Hepatocyte (in vitro differentiated cells): Measurements from ENCODE around the gene GLP2R. TPM values are rescaled to one million over a fixed set of nuclear protein-coding genes. Genes with fewer than 3 reads are reported as not detected.

ENCODE experiments used
- DNase-seq: peaks from one replicate; pipeline ENCODE4 v3.0.0-alpha.2; 2016; ENCODE audit warnings: low spot score
- H2AFZ ChIP-seq: fragments of 200-600 bp; sonication (generic); 2 replicates; pipeline ENCODE4 v1.6.0; 2016; ENCODE audit warnings: antibody characterized with exemption, mild to moderate bottlenecking
- H3K27ac ChIP-seq: fragments of 200-600 bp; sonication (generic); 2 replicates; pipeline ENCODE4 v1.5.1; 2016; ENCODE audit warnings: mild to moderate bottlenecking
- H3K27me3 ChIP-seq: fragments of 200-600 bp; sonication (generic); 2 replicates; pipeline ENCODE4 v1.6.1; 2016
- H3K36me3 ChIP-seq: fragments of 200-600 bp; sonication (generic); replicated peaks from 2 replicates; pipeline ENCODE4 v1.5.1; 2016; ENCODE audit warnings: low read depth; ENCODE audit not compliant: insufficient read depth
- H3K4me1 ChIP-seq: fragments of 200-600 bp; sonication (generic); 2 replicates; pipeline ENCODE4 v1.5.1; 2016; ENCODE audit warnings: mild to moderate bottlenecking, moderate library complexity; ENCODE audit not compliant: insufficient read depth
- H3K4me2 ChIP-seq: fragments of 200-600 bp; sonication (generic); 2 replicates; pipeline ENCODE4 v1.6.0; 2016
- H3K4me3 ChIP-seq: fragments of 200-600 bp; sonication (generic); 2 replicates; pipeline ENCODE4 v1.5.1; 2016; ENCODE audit warnings: mild to moderate bottlenecking
- H3K79me2 ChIP-seq: fragments of 200-600 bp; sonication (generic); 2 replicates; pipeline ENCODE4 v1.6.0; 2017; ENCODE audit warnings: mild to moderate bottlenecking
- H3K9me2 ChIP-seq: fragments of 200-600 bp; sonication (generic); replicated peaks from 2 replicates; pipeline ENCODE4 v1.6.0; 2017; ENCODE audit warnings: mild to moderate bottlenecking; ENCODE audit not compliant: insufficient read depth
- H3K9me3 ChIP-seq: fragments of 200-600 bp; sonication (generic); 2 replicates; pipeline ENCODE4 v1.5.1; 2016; ENCODE audit warnings: low read depth, mild to moderate bottlenecking
- H4K20me1 ChIP-seq: fragments of 200-600 bp; sonication (generic); 2 replicates; pipeline ENCODE4 v1.6.0; 2016; ENCODE audit warnings: mild to moderate bottlenecking; ENCODE audit not compliant: insufficient read depth, poor library complexity, severe bottlenecking
- EZH2 ChIP-seq: fragments of 200-600 bp; sonication (generic); IDR thresholded peaks from 2 replicates; pipeline ENCODE4 v1.6.1; 2016; ENCODE audit warnings: antibody characterized with exemption, mild to moderate bottlenecking, borderline replicate concordance
- EZH2phosphoT487 ChIP-seq: fragments of 200-600 bp; sonication (generic); IDR thresholded peaks from one replicate; pipeline ENCODE4 v1.6.1; 2018; ENCODE audit warnings: antibody characterized with exemption, mild to moderate bottlenecking, low read depth, moderate library complexity; ENCODE audit not compliant: unreplicated experiment, severe bottlenecking
- WGBS: methylation state at CpG from one replicate; pipeline ENCODE4 v1.1.6; 2016; ENCODE audit warnings: low lambda C conversion rate; ENCODE audit errors: missing lambda C conversion rate; 5-methylcytosine and 5-hydroxymethylcytosine counted together
- polyA plus RNA-seq: library from polyadenylated mRNA; unstranded; fragments of >200 nt; fragmentation: Nextera tagmentation; extraction: Ambion mirVana; gene quantifications from 2 replicates; pipeline ENCODE4 v1.2.1, GENCODE V29; 2016
- total RNA-seq: library from RNA; depleted of rRNA; stranded (reverse); fragments of >200 nt; gene quantifications from 2 replicates; pipeline ENCODE4 v1.2.3, GENCODE V29; 2014
- TF ChIP-seq, protein P1 (sequence below): fragments of 200-600 bp; sonication (generic); IDR thresholded peaks from 2 replicates; pipeline ENCODE4 v1.5.1; 2016; ENCODE audit warnings: antibody characterized with exemption, mild to moderate bottlenecking; ENCODE audit not compliant: poor library complexity

Gene GLP2R
- total and polyA plus RNA-seq, 2 experiments from 2014 or later, result 1.5 to 3.3 TPM

DNA sequence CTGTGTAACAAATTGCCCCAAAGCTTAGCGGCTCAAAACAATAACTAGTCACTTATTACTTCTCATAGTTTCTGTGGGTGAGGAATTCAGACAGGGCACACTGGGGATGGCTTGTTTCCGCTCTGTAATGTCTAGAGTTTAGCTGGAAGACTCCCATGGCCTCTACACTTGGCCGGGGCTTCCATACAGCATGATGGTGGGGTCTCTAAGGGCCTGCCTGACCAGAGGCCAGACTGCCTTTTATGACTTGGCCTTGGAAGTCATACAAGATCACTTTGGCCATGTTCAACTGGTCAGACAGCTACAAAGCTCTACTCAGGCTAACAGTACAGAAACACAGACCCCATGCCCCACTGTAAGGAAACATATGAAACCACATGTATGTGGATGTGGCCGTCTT lies 8.2 kb downstream of the GLP2R start:
- Histone ChIP-seq H2AFZ (no peak overlapping the region), H4K20me1 (no peaks in the 10 kb centered on the region), H3K27me3 (no peaks in the 10 kb centered on the region), H3K9me3 (no peaks in the 10 kb centered on the region), H3K4me3 (no peak overlapping the region), H3K36me3 (no peaks in the 10 kb centered on the region), H3K4me2 (no peak overlapping the region), H3K79me2 (no peaks in the 10 kb centered on the region), H3K4me1 (peaks cover 26% of the 10 kb centered on the region), H3K9me2 (no peaks in the 10 kb centered on the region), H3K27ac (no peak overlapping the region)
- DNase-seq, result no peak
- WGBS, result 89% methylated on average over 4 of the region's 4 CpGs
- TF ChIP-seq EZH2phosphoT487 (no peak), EZH2 (no peak)
- TF ChIP-seq, protein P1, sequence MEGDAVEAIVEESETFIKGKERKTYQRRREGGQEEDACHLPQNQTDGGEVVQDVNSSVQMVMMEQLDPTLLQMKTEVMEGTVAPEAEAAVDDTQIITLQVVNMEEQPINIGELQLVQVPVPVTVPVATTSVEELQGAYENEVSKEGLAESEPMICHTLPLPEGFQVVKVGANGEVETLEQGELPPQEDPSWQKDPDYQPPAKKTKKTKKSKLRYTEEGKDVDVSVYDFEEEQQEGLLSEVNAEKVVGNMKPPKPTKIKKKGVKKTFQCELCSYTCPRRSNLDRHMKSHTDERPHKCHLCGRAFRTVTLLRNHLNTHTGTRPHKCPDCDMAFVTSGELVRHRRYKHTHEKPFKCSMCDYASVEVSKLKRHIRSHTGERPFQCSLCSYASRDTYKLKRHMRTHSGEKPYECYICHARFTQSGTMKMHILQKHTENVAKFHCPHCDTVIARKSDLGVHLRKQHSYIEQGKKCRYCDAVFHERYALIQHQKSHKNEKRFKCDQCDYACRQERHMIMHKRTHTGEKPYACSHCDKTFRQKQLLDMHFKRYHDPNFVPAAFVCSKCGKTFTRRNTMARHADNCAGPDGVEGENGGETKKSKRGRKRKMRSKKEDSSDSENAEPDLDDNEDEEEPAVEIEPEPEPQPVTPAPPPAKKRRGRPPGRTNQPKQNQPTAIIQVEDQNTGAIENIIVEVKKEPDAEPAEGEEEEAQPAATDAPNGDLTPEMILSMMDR, result no peak

DNA sequence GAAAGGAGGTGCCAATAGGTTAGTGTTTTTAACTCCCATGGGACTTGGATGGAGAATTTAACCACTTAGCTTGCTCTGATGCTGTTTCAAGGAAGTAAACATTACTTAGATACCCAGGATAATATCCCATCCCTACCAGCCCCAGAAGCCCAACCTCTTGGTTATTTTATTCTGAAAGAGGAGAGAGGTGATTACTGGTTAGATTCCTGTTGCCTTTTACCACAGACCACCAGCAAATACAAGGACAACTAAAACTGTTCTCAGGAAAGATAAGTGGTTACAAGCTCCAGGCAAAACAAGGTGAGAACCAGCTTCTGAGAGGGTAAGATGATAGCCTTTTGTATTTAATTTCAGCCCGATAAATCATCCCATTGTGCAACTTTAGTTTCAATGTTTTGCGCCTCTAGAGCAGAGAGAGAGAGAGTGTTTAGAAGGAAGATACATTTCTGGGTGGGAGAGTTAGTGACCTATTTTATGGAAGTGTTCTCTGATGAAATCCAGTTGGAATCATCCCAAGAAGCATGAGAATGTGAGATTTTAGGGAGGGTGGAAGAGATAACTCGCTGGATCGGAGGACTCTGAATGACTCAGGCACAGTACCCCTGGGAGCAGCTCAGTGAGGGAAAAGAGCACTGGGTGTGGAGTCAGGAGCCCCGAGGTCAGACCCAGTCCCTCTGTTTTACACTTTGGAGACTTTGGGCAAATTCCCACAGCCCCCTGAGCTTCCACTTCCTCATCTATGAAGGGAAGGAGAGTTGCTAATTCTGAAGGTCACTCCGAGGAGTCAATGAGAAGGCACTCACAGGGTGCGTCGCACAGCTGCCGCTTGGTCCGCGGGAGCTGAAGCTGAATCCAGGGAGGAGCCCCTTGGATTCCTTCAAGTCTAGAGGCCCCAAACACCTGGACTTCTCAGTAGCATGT lies 12.1 kb downstream of the GLP2R start:
- WGBS, result 82% methylated on average over 11 of the region's 11 CpGs
- H3K4me2 ChIP-seq, result peak overlapping the region; percentile 60

DNA sequence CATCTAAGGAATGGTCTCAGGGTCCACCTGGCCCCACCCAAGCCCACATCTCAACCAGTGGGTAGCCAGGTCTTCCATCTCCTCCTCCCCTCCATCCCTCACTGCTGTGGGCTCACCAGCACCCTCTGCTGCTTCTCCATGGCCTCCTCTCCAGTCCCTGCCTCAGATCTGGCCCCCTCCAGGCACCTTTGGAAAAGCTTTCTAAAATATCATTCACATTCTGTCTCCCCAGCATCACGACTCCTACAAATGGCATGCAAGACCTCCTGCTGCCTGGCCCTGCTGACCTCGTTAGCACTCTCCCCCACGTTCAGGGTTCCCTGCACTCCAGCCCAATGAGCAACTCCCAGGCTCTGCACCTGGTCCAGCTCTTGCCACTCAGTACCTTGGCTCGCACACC lies 13.7 kb downstream of the GLP2R start:
- H3K4me1 ChIP-seq, result peaks cover 33% of the 10 kb centered on the region
- H3K27ac ChIP-seq, result no peak overlapping the region
- H3K36me3 ChIP-seq, result no peaks in the 10 kb centered on the region
- no peaks in the 10 kb centered on the region for H3K9me3 ChIP-seq
- 69% methylated on average over 4 of the region's 4 CpGs for WGBS
- no peaks in the 10 kb centered on the region for H3K9me2 ChIP-seq
- no peaks in the 10 kb centered on the region for H3K27me3 ChIP-seq
- H4K20me1 ChIP-seq, result no peaks in the 10 kb centered on the region
- no peaks in the 10 kb centered on the region for H3K79me2 ChIP-seq
- H2AFZ ChIP-seq, result no peak overlapping the region
- no peak overlapping the region for H3K4me3 ChIP-seq
- no peak overlapping the region for H3K4me2 ChIP-seq
- TF ChIP-seq EZH2 (no peak), EZH2phosphoT487 (no peak)
- TF ChIP-seq, protein P1, result no peak
- no peak for DNase-seq

More for the DNA sequence above, 12.1 kb downstream of the GLP2R start:
- Histone ChIP-seq H3K27ac (peak overlapping the region; percentile 74), H4K20me1 (no peaks in the 10 kb centered on the region), H3K9me3 (no peaks in the 10 kb centered on the region), H3K36me3 (no peaks in the 10 kb centered on the region), H3K4me3 (no peak overlapping the region), H3K9me2 (no peaks in the 10 kb centered on the region), H3K4me1 (peaks cover 30% of the 10 kb centered on the region), H2AFZ (no peak overlapping the region), H3K27me3 (no peaks in the 10 kb centered on the region), H3K79me2 (no peaks in the 10 kb centered on the region)
- DNase-seq, result peak; percentile 38
- TF ChIP-seq, protein P1, result no peak
- TF ChIP-seq EZH2phosphoT487 (no peak), EZH2 (no peak)
